WTC11 (cell line): ENCODE results near the gene SLC38A10.
A peak's percentile ranks its signal among the peaks of the same experiment; 100 is the strongest.

Source experiments
- CTCF ChIP-seq: fragments of 200-600 bp; IDR thresholded peaks from 2 replicates; pipeline ENCODE4 v1.8.0; 2022; ENCODE audit warnings: antibody characterized with exemption
- E2F5 ChIP-seq: sonication (generic); formaldehyde crosslinking; IDR thresholded peaks from 2 replicates; pipeline ENCODE4 v1.8.1; 2022; ENCODE audit warnings: mild to moderate bottlenecking, moderate library complexity, missing genetic modification reagents
- ESRRA ChIP-seq: sonication (generic); formaldehyde crosslinking; IDR thresholded peaks from 2 replicates; pipeline ENCODE4 v1.8.1; 2022; ENCODE audit warnings: mild to moderate bottlenecking, missing genetic modification reagents, borderline replicate concordance
- FOXK1 ChIP-seq: sonication (generic); formaldehyde crosslinking; IDR thresholded peaks from 2 replicates; pipeline ENCODE4 v1.8.0; 2022; ENCODE audit warnings: mild to moderate bottlenecking, moderate library complexity, missing genetic modification reagents
- HMGA2 ChIP-seq: fragments of 250-450 bp; sonication (Bioruptor Pico); IDR thresholded peaks from 2 replicates; pipeline ENCODE4 v1.4.0; 2021; ENCODE audit warnings: mild to moderate bottlenecking, moderate library complexity
- MAX ChIP-seq: sonication (generic); formaldehyde crosslinking; IDR thresholded peaks from 2 replicates; pipeline ENCODE4 v1.8.0; 2022; ENCODE audit warnings: mild to moderate bottlenecking, missing genetic modification reagents
- NFYB ChIP-seq: sonication (generic); formaldehyde crosslinking; conservative IDR thresholded peaks from 2 replicates; pipeline ENCODE4 v1.8.0; 2022; ENCODE audit warnings: low read depth, missing genetic modification reagents
- RELA ChIP-seq: sonication (generic); formaldehyde crosslinking; IDR thresholded peaks from 2 replicates; pipeline ENCODE4 v1.8.1; 2022; ENCODE audit warnings: missing genetic modification reagents, mild to moderate bottlenecking, borderline replicate concordance
- ZNF263 ChIP-seq: sonication (generic); formaldehyde crosslinking; IDR thresholded peaks from 2 replicates; pipeline ENCODE4 v1.8.1; 2022; ENCODE audit warnings: low read depth, mild to moderate bottlenecking, moderate library complexity, missing genetic modification reagents
- ZSCAN18 ChIP-seq: fragments of 250-450 bp; sonication (Bioruptor Pico); IDR thresholded peaks from 2 replicates; pipeline ENCODE4 v2.1.2; 2022; ENCODE audit warnings: mild to moderate bottlenecking, moderate library complexity

GRCh38 chr17:81222906-81223761 is 72.0 kb downstream of the SLC38A10 start, which contains the start of gene CEP131:
- no peak for TF ChIP-seq CTCF
- peak; percentile 98 for TF ChIP-seq NFYB (CRISPR knock-in tag)
- peak; percentile 78 for TF ChIP-seq E2F5 (CRISPR knock-in tag)
- peak; percentile 94 for TF ChIP-seq MAX (CRISPR knock-in tag)
- peak; percentile 14 for TF ChIP-seq FOXK1 (CRISPR knock-in tag)
- TF ChIP-seq ZNF263, result no peak
- no peak for TF ChIP-seq HMGA2 (CRISPR knock-in tag)
- TF ChIP-seq RELA (CRISPR knock-in tag), result no peak
- TF ChIP-seq ZSCAN18 (CRISPR knock-in tag), result no peak
- no peak for TF ChIP-seq ESRRA (CRISPR knock-in tag)
